Progenitor cell of endocrine pancreas (in vitro differentiated cells): ENCODE data around the gene HDAC7. TPM values are rescaled to one million over a fixed set of nuclear protein-coding genes. Genes with fewer than 3 reads are reported as not detected.

ENCODE experiments used
- DNase-seq: peaks from one replicate; pipeline ENCODE4 v3.0.0; 2021; ENCODE audit warnings: low spot score; ENCODE audit not compliant: unreplicated experiment
- H3K27ac Mint-ChIP-seq: 2 replicates; pipeline ENCODE4 v1.8.0; 2021; ENCODE audit warnings: mild to moderate bottlenecking, moderate library complexity, mixed read lengths
- H3K27me3 Mint-ChIP-seq: 2 replicates; pipeline ENCODE4 v1.8.0; 2021; ENCODE audit warnings: mixed read lengths
- H3K36me3 Mint-ChIP-seq: 2 replicates; pipeline ENCODE4 v1.8.0; 2022; ENCODE audit warnings: mixed read lengths; ENCODE audit not compliant: insufficient read depth
- H3K4me1 Mint-ChIP-seq: 2 replicates; pipeline ENCODE4 v1.8.0; 2021; ENCODE audit warnings: low read depth, mixed read lengths
- H3K4me3 Mint-ChIP-seq: 2 replicates; pipeline ENCODE4 v1.8.0; 2021; ENCODE audit warnings: low read depth, mild to moderate bottlenecking, moderate library complexity, mixed read lengths
- H3K9me3 Mint-ChIP-seq: 2 replicates; pipeline ENCODE4 v1.8.0; 2021; ENCODE audit warnings: low read depth, mixed read lengths
- CTCF ChIP-seq: fragments of 200-600 bp; sonication (generic); IDR thresholded peaks from one replicate; pipeline ENCODE4 v1.5.0; 2021; ENCODE audit warnings: antibody characterized with exemption, mild to moderate bottlenecking; ENCODE audit not compliant: unreplicated experiment
- total RNA-seq: library from RNA; stranded (reverse); gene quantifications from 2 replicates; pipeline ENCODE4 v1.2.1, GENCODE V29; 2021

HDAC7 gene
- total RNA-seq, 1 donor from 2014 or later: 80.0 TPM

- Mint-ChIP-seq H3K27me3 (peaks cover 30% of the 10 kb centered on the region), H3K27ac (no peak overlapping the region), H3K9me3 (no peaks in the 10 kb centered on the region), H3K36me3 (no peaks in the 10 kb centered on the region), H3K4me1 (peaks cover 8% of the 10 kb centered on the region), H3K4me3 (no peak overlapping the region)
- no peak for TF ChIP-seq CTCF
- DNase-seq: no peak
Observed at GRCh38 chr12:47746523-47746922, 73.2 kb downstream of the HDAC7 start.

DNA sequence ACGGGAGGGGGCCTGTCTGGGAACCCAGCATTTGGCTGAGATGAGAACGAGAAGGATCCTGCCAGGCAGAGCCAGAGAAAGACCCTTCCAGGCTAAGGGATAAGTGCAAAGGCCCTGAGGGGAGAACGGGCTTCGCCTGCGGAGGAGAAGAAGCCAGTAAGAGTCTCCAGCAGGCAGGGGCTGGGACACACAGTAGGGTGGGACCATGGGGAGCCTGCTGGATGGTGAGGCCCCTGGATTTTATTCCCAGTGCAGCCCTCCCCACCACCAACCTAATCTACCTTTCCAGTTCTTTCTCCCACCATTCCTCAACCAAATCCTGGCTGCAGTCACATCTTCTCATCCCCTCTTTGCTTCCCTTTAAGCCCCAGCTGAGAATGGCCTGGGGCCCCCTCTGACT is 73.6 kb downstream of the HDAC7 start:
- no peak for DNase-seq
- Mint-ChIP-seq H3K36me3 (no peaks in the 10 kb centered on the region), H3K4me3 (no peak overlapping the region), H3K4me1 (peaks cover 10% of the 10 kb centered on the region), H3K27ac (no peak overlapping the region), H3K27me3 (peaks cover 30% of the 10 kb centered on the region), H3K9me3 (no peaks in the 10 kb centered on the region)
- no peak for TF ChIP-seq CTCF

DNA sequence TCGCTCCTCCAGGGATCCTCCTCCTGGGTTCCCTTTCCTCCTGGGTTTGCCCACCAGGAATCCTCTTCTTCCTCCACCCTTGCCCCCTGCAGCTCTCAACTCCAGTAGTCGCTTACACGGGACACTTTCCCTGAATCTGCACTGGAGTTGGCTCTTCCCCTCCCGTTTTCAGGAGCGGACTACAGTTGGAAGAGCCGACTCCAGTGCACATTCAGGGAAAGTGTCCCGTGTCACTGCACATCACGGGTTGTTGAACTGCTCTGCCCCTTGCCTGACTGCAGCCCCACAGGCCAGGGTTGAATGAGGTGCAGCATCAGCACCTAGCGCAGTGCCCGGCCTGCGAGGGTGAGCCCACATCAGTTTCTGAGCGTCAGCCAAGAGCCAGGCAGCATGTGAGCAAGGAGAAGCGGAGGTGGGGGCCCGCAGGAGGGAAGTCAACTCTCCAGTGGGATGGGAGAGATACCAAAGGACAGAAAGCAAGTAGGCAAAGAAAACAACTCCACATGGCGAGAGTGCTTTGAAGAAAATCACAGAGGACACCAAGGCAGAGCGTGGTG is 74.1 kb downstream of the HDAC7 start:
- Mint-ChIP-seq H3K4me1 (peaks cover 10% of the 10 kb centered on the region), H3K27me3 (peaks cover 30% of the 10 kb centered on the region), H3K4me3 (no peak overlapping the region), H3K36me3 (no peaks in the 10 kb centered on the region), H3K27ac (no peak overlapping the region), H3K9me3 (no peaks in the 10 kb centered on the region)
- TF ChIP-seq CTCF: no peak
- no peak for DNase-seq

DNA sequence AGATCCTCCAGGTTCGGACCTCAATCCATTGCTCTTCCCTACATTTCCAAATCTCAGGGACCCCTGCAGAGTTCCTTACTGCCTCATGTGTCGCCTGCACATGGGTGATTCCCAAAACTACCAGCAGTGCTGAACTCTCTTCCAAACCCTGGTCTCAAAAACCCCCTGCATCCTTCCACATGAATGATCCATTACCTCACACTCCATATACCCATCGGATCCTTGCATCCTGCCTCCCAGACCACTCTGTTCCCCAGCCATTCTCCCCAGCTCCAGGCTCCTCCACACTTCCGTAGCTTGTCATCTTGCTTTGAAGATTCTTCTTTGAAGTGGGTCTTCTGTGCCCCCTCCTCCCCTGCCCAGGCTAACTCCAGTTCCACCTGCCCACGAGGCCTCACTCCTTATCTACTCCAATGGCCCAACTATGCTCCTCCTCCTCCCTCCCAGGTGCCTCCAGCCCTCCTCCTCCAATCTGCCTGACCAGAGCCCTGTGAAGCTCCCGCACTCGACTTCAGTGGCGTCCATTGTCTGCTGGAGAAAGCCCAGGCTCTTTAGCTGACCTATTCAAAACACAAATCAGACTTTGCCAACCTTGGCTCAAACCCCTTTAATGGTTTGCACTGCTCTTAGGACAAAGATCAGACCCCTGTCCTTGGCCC is 74.8 kb downstream of the HDAC7 start:
- Mint-ChIP-seq H3K27me3 (peaks cover 28% of the 10 kb centered on the region), H3K9me3 (no peaks in the 10 kb centered on the region), H3K4me1 (peaks cover 10% of the 10 kb centered on the region), H3K4me3 (no peak overlapping the region), H3K36me3 (no peaks in the 10 kb centered on the region), H3K27ac (no peak overlapping the region)
- no peak for TF ChIP-seq CTCF
- DNase-seq: no peak

- Mint-ChIP-seq H3K27me3 (peaks cover 26% of the 10 kb centered on the region), H3K36me3 (no peaks in the 10 kb centered on the region), H3K4me1 (peaks cover 10% of the 10 kb centered on the region), H3K4me3 (no peak overlapping the region), H3K27ac (peak overlapping the region; percentile 86), H3K9me3 (no peaks in the 10 kb centered on the region)
- DNase-seq: peak; percentile 61
- peak; percentile 82 for TF ChIP-seq CTCF
Observed at GRCh38 chr12:47744005-47744651, 75.6 kb downstream of the HDAC7 start.
